ENCODE results near the gene MRM2.

GRCh38 chr7:2243458-2243857, 1.5 kb upstream of the MRM2 start:
- TF ChIP-seq, protein P1, sequence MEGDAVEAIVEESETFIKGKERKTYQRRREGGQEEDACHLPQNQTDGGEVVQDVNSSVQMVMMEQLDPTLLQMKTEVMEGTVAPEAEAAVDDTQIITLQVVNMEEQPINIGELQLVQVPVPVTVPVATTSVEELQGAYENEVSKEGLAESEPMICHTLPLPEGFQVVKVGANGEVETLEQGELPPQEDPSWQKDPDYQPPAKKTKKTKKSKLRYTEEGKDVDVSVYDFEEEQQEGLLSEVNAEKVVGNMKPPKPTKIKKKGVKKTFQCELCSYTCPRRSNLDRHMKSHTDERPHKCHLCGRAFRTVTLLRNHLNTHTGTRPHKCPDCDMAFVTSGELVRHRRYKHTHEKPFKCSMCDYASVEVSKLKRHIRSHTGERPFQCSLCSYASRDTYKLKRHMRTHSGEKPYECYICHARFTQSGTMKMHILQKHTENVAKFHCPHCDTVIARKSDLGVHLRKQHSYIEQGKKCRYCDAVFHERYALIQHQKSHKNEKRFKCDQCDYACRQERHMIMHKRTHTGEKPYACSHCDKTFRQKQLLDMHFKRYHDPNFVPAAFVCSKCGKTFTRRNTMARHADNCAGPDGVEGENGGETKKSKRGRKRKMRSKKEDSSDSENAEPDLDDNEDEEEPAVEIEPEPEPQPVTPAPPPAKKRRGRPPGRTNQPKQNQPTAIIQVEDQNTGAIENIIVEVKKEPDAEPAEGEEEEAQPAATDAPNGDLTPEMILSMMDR (conservative IDR thresholded peaks at IDR 0.05; ENCODE audit: low read length): no peak
- no peak for TF ChIP-seq EZH2phosphoT487 (IDR thresholded peaks at IDR 0.05; ENCODE audit: borderline replicate concordance, low read depth, low read length)

Measured in OCI-LY7 (cell line).